ENCODE data around the gene TMEM92. TPM values are rescaled to one million over a fixed set of nuclear protein-coding genes. Genes with fewer than 3 reads are reported as not detected.

The TMEM92 gene
- total and polyA plus RNA-seq, 10 of the 15 experiments (the other 5 are each of a cell fraction or from before 2014, with no cell fraction given): 0.11 to 1.2 (median 0.32) TPM

DNA sequence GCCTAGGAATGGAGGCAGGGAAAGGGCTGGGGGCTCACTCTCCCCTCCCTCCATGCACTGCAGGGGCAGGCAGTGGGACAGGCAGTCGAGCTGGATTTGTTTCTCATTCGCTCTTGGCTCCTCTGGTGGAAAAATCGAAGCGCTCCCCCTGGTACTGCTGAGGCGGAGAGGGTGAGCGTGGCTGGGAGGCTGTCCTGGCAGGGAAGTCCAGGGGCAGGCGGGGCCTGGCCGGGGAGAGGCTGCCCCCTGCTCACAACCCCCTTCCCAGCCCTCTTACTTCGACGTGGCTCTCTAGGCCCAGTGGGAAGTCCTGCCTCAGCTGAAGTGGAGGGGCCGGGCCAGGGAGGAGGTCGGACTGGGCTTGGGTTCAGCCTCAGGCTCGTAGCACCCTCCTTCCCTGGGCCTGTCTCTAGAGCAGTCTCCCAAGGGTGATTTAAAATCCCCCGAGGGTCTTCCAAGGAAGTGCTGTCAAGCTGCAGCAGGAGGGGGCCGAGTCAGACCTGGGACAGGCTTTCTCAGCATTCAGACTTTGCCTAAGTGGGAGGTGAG lies 16.5 kb upstream of the TMEM92 start:
- no peaks in the 10 kb centered on the region for H3K36me3 ChIP-seq (ENCODE audit: control insufficient read depth in 2 of 2, insufficient read depth in 2 of 2, low read length in 1 of 2)
- no peaks in the 10 kb centered on the region; a peak in 1 of 4 replicates for H3K27me3 ChIP-seq (replicated peaks in 1 of 2; ENCODE audit: control insufficient read depth in 2 of 2, insufficient read depth in 2 of 2, low read length in 1 of 2)
- CTCF ChIA-PET: no interaction called here
- in situ Hi-C loops (cut with MboI): no loop called here
- POLR2A ChIA-PET: no interaction called here
- 19% methylated on average over 15 of the region's 15 CpGs for WGBS (ENCODE audit: insufficient coverage, insufficient replicate concordance, low lambda C conversion rate, missing lambda C conversion rate)
- H3K4me1 ChIP-seq (ENCODE audit: control insufficient read depth, insufficient read depth, low read length): no peaks in the 10 kb centered on the region
- H4K20me1 ChIP-seq (ENCODE audit: control insufficient read depth, insufficient read depth): no peaks in the 10 kb centered on the region
- DNase-seq (ENCODE audit: low read depth, low spot score) (no peak), FAIRE-seq (no peak), ATAC-seq (no peak)
- no peak overlapping the region for H3K27ac ChIP-seq (ENCODE audit: control insufficient read depth, insufficient read depth)
- H3K9ac ChIP-seq (ENCODE audit: control insufficient read depth, insufficient read depth, low read length): no peak overlapping the region
- no peak overlapping the region for H3K4me2 ChIP-seq (ENCODE audit: control insufficient read depth, insufficient read depth)
- intact Hi-C loops (cut with micrococcal nuclease; ENCODE audit: unreplicated experiment): no loop called here
- H3K9me3 ChIP-seq (replicated peaks; ENCODE audit: control insufficient read depth, insufficient read depth, low read length): no peaks in the 10 kb centered on the region
- no peaks in the 10 kb centered on the region for H3K79me2 ChIP-seq (ENCODE audit: control insufficient read depth, insufficient read depth, low read length)
- RAD21 ChIA-PET (ENCODE audit: unreplicated experiment): no interaction called here
- SMC1A ChIA-PET (ENCODE audit: uncharacterized antibody, unreplicated experiment): interaction anchor here (0.7 kb wide), 1 partner anchor 54 kb away, joined by 3 read pairs; no protein-coding TSS in a partner anchor
- TF ChIP-seq ZNF217 (IDR thresholded peaks at IDR 0.05): no peak
- TF ChIP-seq, protein P1, sequence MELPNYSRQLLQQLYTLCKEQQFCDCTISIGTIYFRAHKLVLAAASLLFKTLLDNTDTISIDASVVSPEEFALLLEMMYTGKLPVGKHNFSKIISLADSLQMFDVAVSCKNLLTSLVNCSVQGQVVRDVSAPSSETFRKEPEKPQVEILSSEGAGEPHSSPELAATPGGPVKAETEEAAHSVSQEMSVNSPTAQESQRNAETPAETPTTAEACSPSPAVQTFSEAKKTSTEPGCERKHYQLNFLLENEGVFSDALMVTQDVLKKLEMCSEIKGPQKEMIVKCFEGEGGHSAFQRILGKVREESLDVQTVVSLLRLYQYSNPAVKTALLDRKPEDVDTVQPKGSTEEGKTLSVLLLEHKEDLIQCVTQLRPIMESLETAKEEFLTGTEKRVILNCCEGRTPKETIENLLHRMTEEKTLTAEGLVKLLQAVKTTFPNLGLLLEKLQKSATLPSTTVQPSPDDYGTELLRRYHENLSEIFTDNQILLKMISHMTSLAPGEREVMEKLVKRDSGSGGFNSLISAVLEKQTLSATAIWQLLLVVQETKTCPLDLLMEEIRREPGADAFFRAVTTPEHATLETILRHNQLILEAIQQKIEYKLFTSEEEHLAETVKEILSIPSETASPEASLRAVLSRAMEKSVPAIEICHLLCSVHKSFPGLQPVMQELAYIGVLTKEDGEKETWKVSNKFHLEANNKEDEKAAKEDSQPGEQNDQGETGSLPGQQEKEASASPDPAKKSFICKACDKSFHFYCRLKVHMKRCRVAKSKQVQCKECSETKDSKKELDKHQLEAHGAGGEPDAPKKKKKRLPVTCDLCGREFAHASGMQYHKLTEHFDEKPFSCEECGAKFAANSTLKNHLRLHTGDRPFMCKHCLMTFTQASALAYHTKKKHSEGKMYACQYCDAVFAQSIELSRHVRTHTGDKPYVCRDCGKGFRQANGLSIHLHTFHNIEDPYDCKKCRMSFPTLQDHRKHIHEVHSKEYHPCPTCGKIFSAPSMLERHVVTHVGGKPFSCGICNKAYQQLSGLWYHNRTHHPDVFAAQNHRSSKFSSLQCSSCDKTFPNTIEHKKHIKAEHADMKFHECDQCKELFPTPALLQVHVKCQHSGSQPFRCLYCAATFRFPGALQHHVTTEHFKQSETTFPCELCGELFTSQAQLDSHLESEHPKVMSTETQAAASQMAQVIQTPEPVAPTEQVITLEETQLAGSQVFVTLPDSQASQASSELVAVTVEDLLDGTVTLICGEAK (IDR thresholded peaks at IDR 0.05; ENCODE audit: borderline replicate concordance): no peak
- TF ChIP-seq, protein P2, sequence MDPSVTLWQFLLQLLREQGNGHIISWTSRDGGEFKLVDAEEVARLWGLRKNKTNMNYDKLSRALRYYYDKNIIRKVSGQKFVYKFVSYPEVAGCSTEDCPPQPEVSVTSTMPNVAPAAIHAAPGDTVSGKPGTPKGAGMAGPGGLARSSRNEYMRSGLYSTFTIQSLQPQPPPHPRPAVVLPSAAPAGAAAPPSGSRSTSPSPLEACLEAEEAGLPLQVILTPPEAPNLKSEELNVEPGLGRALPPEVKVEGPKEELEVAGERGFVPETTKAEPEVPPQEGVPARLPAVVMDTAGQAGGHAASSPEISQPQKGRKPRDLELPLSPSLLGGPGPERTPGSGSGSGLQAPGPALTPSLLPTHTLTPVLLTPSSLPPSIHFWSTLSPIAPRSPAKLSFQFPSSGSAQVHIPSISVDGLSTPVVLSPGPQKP (IDR thresholded peaks at IDR 0.05; ENCODE audit: low read depth, low read length): no peak
- TF ChIP-seq CREM (IDR thresholded peaks at IDR 0.05; ENCODE audit: low read depth): no peak
- no peak for TF ChIP-seq DPF2 (IDR thresholded peaks at IDR 0.05)
- TF ChIP-seq PML (IDR thresholded peaks at IDR 0.05; ENCODE audit: low read length): no peak
- no peak for TF ChIP-seq GABPA (IDR thresholded peaks at IDR 0.05; ENCODE audit: low read depth)
- TF ChIP-seq, protein P3, sequence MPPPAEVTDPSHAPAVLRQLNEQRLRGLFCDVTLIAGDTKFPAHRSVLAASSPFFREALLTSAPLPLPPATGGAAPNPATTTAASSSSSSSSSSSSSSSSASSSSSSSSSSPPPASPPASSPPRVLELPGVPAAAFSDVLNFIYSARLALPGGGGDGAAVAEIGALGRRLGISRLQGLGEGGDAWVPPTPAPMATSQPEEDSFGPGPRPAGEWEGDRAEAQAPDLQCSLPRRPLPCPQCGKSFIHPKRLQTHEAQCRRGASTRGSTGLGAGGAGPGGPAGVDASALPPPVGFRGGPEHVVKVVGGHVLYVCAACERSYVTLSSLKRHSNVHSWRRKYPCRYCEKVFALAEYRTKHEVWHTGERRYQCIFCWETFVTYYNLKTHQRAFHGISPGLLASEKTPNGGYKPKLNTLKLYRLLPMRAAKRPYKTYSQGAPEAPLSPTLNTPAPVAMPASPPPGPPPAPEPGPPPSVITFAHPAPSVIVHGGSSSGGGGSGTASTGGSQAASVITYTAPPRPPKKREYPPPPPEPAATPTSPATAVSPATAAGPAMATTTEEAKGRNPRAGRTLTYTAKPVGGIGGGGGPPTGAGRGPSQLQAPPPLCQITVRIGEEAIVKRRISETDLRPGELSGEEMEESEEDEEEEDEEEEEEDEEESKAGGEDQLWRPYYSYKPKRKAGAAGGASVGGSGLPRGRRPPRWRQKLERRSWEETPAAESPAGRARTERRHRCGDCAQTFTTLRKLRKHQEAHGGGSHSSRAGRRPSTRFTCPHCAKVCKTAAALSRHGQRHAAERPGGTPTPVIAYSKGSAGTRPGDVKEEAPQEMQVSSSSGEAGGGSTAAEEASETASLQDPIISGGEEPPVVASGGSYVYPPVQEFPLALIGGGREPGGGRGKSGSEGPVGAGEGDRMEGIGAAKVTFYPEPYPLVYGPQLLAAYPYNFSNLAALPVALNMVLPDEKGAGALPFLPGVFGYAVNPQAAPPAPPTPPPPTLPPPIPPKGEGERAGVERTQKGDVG (CRISPR knock-in tag; IDR thresholded peaks at IDR 0.05): no peak
- TF ChIP-seq, protein P4, sequence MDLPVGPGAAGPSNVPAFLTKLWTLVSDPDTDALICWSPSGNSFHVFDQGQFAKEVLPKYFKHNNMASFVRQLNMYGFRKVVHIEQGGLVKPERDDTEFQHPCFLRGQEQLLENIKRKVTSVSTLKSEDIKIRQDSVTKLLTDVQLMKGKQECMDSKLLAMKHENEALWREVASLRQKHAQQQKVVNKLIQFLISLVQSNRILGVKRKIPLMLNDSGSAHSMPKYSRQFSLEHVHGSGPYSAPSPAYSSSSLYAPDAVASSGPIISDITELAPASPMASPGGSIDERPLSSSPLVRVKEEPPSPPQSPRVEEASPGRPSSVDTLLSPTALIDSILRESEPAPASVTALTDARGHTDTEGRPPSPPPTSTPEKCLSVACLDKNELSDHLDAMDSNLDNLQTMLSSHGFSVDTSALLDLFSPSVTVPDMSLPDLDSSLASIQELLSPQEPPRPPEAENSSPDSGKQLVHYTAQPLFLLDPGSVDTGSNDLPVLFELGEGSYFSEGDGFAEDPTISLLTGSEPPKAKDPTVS (IDR thresholded peaks at IDR 0.05; ENCODE audit: low read depth, low read length): no peak
- H2AFZ ChIP-seq (ENCODE audit: control insufficient read depth, low read depth, low read length): no peak overlapping the region
- no peak overlapping the region for H3K4me3 ChIP-seq
- no TSS peak for BruUV-seq (replicated peaks)

Data from GM12878 (cell line).